Small intestine (tissue), 7 donors: ENCODE results near the gene NAV3. TPM values are rescaled to one million over a fixed set of nuclear protein-coding genes. Genes with fewer than 3 reads are reported as not detected.

Experiments
- DNase-seq, 2 donors: peaks; one replicate each; pipeline versions ENCODE4 v3.0.0 to v3.0.0-alpha.2; 2013
- FAIRE-seq: peaks from 2 replicates; lab custom pipeline; 2012; peaks lifted over from hg19 to GRCh38; lab: Jason Lieb, UNC
- H3K27ac ChIP-seq, 3 donors: one replicate each; pipeline ENCODE4 v1.5.1; 2013; ENCODE audit warnings: low read length in 2 of 3, mild to moderate bottlenecking in 2 of 3, control low read depth in 1 of 3, inconsistent platforms in 1 of 3, low read depth in 1 of 3, moderate library complexity in 1 of 3
- H3K27me3 ChIP-seq, 3 donors: one replicate each; pipeline ENCODE4 v1.6.1; 2013; ENCODE audit warnings: low read length in 3 of 3, inconsistent platforms in 1 of 3; ENCODE audit not compliant: control insufficient read depth in 3 of 3, insufficient read depth in 3 of 3
- H3K36me3 ChIP-seq, 3 donors: one replicate each; pipeline ENCODE4 v1.6.1; 2013; ENCODE audit warnings: low read length in 3 of 3, inconsistent platforms in 1 of 3, low read depth in 1 of 3, mild to moderate bottlenecking in 1 of 3, moderate library complexity in 1 of 3; ENCODE audit not compliant: control insufficient read depth in 3 of 3, insufficient read depth in 2 of 3
- H3K4me1 ChIP-seq, 3 donors: one replicate each; pipeline ENCODE4 v1.6.1; 2013; ENCODE audit warnings: low read length in 2 of 3, inconsistent platforms in 1 of 3, low read depth in 1 of 3, mild to moderate bottlenecking in 1 of 3, moderate library complexity in 1 of 3; ENCODE audit not compliant: control insufficient read depth in 3 of 3, insufficient read depth in 2 of 3
- H3K4me3 ChIP-seq, 3 donors: one replicate each; pipeline ENCODE4 v1.5.1; 2013; ENCODE audit warnings: low read length in 3 of 3, control low read depth in 1 of 3, inconsistent platforms in 1 of 3, low read depth in 1 of 3, mild to moderate bottlenecking in 1 of 3, moderate library complexity in 1 of 3
- H3K9me3 ChIP-seq, 2 donors: one replicate each; pipeline ENCODE4 v1.6.1; 2013; ENCODE audit warnings: low read depth in 1 of 2, low read length in 1 of 2; ENCODE audit not compliant: control insufficient read depth in 2 of 2, insufficient read depth in 1 of 2
- WGBS, 3 donors: extraction: QIAGEN DNeasy Blood & Tissue Kit; methylation state at CpG; one replicate each; pipeline ENCODE4 v1.1.7; 2013; 5-methylcytosine and 5-hydroxymethylcytosine counted together
- polyA plus RNA-seq, 4 donors: library from polyadenylated mRNA; stranded (reverse) in 3 of 4; unstranded in 1 of 4; fragments of 200-250 nt in 3 of 4; fragments of 120-200 nt in 1 of 4; gene quantifications; one replicate each; pipeline versions ENCODE4 v1.2.1 to v1.2.3, GENCODE V29; 2013
- donor health status: healthy with polysubstance abuse.
- donor health status: control.
- donor health status: control.
- donor health status: Bipolar disorder and iron deficiency.
- donor health status: healthy.

The NAV3 gene
- polyA plus RNA-seq, 4 donors, result 0.36 to 1.9 TPM; not detected in 2

DNA sequence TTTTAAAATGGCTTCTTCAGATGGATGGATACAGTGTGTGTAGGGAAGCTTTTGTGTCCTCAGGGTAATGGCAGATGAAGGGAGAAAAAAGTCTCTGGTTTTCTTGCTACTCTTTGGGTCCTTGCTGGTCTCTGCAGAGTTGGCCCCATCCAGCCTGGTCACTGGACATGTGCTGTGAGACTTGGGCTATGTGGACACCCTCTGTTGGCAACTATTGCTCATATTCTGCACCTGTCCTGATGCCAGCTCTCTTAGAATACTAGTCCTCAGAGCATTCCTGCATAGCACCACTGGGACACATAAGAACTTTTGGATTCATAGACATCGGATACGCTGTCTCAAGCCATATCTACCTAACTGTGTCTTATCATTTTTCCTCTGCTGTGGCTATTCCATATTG is 20.0 kb downstream of the NAV3 start:
- no peak overlapping the region for H3K4me3 ChIP-seq
- H3K9me3 ChIP-seq, result peaks cover 0 to 2% of the 10 kb centered on the region in 2 donors
- FAIRE-seq (no peak), DNase-seq (no peak)
- H3K36me3 ChIP-seq, result no peaks in the 10 kb centered on the region
- 91 to 96% (median 93%) methylated on average over 2 of the region's 2 CpGs for WGBS, 3 donors
- no peaks in the 10 kb centered on the region for H3K27me3 ChIP-seq
- no peak overlapping the region for H3K27ac ChIP-seq
- no peaks in the 10 kb centered on the region for H3K4me1 ChIP-seq

DNA sequence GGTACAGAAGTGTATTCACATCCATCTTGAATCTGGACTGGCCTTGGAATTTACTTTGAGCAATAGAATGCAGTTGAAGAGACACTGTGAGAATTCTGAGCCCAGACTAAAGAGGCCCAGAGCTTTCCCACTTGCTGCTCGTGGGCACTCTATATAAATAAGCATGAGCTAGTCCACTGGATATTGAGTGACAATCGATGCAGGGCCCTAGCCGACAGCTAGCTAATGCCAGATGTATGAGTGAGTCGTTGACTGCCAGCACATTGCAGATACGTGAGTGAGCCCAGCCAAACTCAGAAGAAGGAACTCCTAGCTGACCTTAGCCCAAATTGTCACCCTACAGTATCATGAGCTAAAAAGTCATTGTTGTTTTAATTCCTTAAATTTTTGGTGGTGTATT is 24.9 kb downstream of the NAV3 start:
- Histone ChIP-seq H3K4me1 (no peaks in the 10 kb centered on the region), H3K27ac (no peak overlapping the region), H3K9me3 (peaks cover 0 to 2% of the 10 kb centered on the region in 2 donors), H3K4me3 (no peak overlapping the region), H3K27me3 (no peaks in the 10 kb centered on the region), H3K36me3 (no peaks in the 10 kb centered on the region)
- WGBS, 3 donors, result 74 to 84% (median 81%) methylated on average over 5 of the region's 5 CpGs
- DNase-seq, result no peak
- no peak for FAIRE-seq

- no peak overlapping the region for H3K4me3 ChIP-seq
- no peak overlapping the region for H3K27ac ChIP-seq
- DNase-seq (no peak), FAIRE-seq (no peak)
- H3K9me3 ChIP-seq, result no peaks in the 10 kb centered on the region
- H3K4me1 ChIP-seq, result no peaks in the 10 kb centered on the region
- H3K36me3 ChIP-seq, result no peaks in the 10 kb centered on the region
- no peaks in the 10 kb centered on the region for H3K27me3 ChIP-seq
Observed at GRCh38 chr12:77861317-77861716, 30.6 kb downstream of the NAV3 start.

GRCh38 chr12:77865178-77865577 is 34.5 kb downstream of the NAV3 start:
- 89 to 96% (median 93%) methylated on average over 1 of the region's 1 CpG for WGBS, 3 donors
- DNase-seq (no peak), FAIRE-seq (no peak)
- no peaks in the 10 kb centered on the region for H3K4me1 ChIP-seq
- no peaks in the 10 kb centered on the region for H3K9me3 ChIP-seq
- no peaks in the 10 kb centered on the region for H3K27me3 ChIP-seq
- no peak overlapping the region for H3K4me3 ChIP-seq
- H3K27ac ChIP-seq, result no peak overlapping the region
- H3K36me3 ChIP-seq, result no peaks in the 10 kb centered on the region

GRCh38 chr12:77878901-77879300 is 48.2 kb downstream of the NAV3 start:
- Histone ChIP-seq H3K4me1 (no peaks in the 10 kb centered on the region), H3K27me3 (no peaks in the 10 kb centered on the region), H3K36me3 (no peaks in the 10 kb centered on the region), H3K9me3 (no peaks in the 10 kb centered on the region), H3K27ac (no peak overlapping the region), H3K4me3 (no peak overlapping the region)
- WGBS, 3 donors, result 78 to 88% (median 86%) methylated on average over 3 of the region's 3 CpGs
- DNase-seq, result no peak
- FAIRE-seq, result no peak

GRCh38 chr12:77882709-77883108 is 52.0 kb downstream of the NAV3 start:
- H3K9me3 ChIP-seq, result no peaks in the 10 kb centered on the region
- no peaks in the 10 kb centered on the region for H3K4me1 ChIP-seq
- H3K36me3 ChIP-seq, result no peaks in the 10 kb centered on the region
- H3K27me3 ChIP-seq, result no peaks in the 10 kb centered on the region
- no peak overlapping the region for H3K27ac ChIP-seq
- H3K4me3 ChIP-seq, result no peak overlapping the region
- DNase-seq (no peak), FAIRE-seq (no peak)

DNA sequence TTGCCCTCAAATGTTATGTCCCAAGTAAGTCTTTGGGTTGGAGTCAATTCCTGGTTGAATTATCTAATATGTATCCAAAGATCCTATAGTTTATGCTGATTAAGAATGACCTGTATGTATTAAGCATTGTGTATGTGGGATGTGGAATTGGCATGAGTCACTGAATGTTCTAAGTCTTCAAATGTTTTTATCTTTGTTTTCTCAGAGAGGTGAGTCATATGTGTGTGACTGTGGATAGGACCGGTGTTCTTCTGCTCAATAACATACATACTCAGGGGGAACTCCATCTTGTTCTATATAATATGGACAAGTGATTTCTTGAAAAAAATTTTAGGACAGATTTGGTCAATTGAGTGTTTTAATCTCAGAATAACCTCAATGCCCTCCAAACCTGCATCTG is 57.9 kb downstream of the NAV3 start:
- WGBS, 3 donors, result 19 to 69% (median 22%) methylated on average over 1 of the region's 1 CpG
- FAIRE-seq, result no peak
- DNase-seq, result peak in 1 of 2 donors; percentile 66

DNA sequence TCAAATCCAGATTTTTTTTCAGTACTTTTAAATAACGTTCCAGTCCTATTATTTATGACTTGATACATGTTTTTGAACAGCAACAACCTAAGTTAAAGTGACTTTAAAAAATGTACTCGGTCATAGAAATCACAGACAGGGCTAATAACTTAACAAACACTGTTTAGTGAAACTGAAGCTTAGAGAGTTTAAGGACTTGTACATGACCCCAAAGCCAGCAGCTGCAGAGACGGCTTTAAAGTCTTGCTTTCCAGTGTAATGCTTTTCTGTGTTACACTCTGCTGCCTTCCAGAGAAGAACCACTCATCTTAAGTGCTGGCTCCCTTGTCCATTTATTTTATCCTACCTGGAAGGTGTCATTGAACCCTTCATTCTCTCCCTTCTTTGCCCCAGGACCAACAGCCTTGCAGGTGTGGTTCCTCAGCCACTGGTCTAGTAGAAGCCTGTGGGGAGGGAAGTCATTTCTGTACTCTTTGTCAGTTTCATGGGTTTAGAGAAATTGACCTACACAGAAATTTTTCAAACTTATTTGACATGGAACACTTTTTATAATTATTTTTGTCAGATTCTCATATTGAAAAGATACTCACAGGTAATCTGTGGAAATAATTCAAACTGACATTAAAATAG is 60.9 kb downstream of the NAV3 start:
- Histone ChIP-seq H3K36me3 (no peaks in the 10 kb centered on the region), H3K4me3 (no peak overlapping the region), H3K4me1 (peaks cover 0 to 6% (median 2%) of the 10 kb centered on the region in 3 donors), H3K27ac (no peak overlapping the region), H3K27me3 (no peaks in the 10 kb centered on the region), H3K9me3 (no peaks in the 10 kb centered on the region)
- no peak for DNase-seq
- WGBS, 3 donors, result 43 to 67% (median 53%) methylated on average over 3 of the region's 3 CpGs
- FAIRE-seq, result no peak

More for the DNA sequence above, 57.9 kb downstream of the NAV3 start:
- H3K27me3 ChIP-seq, result no peaks in the 10 kb centered on the region
- H3K4me3 ChIP-seq, result no peak overlapping the region
- peaks cover 0 to 2% (median 2%) of the 10 kb centered on the region in 3 donors for H3K4me1 ChIP-seq
- H3K9me3 ChIP-seq, result no peaks in the 10 kb centered on the region
- H3K27ac ChIP-seq, result no peak overlapping the region
- no peaks in the 10 kb centered on the region for H3K36me3 ChIP-seq

GRCh38 chr12:77893918-77894317 is 63.2 kb downstream of the NAV3 start:
- Histone ChIP-seq H3K27ac (peak overlapping the region in 1 of 3 donors; percentile 20), H3K27me3 (no peaks in the 10 kb centered on the region), H3K4me1 (peaks cover 0 to 6% (median 2%) of the 10 kb centered on the region in 3 donors), H3K36me3 (no peaks in the 10 kb centered on the region), H3K4me3 (no peak overlapping the region), H3K9me3 (no peaks in the 10 kb centered on the region)
- peak; percentile 53 to 86 for DNase-seq
- peak; percentile 79 for FAIRE-seq
